OCI-LY7 (cell line): ENCODE data around the gene POLQ.

Experiments used
- CTCF ChIP-seq: fragments of 200-600 bp; sonication (generic); conservative IDR thresholded peaks from 2 replicates; pipeline ENCODE4 v1.5.1; 2014; ENCODE audit warnings: mild to moderate bottlenecking, antibody characterized with exemption, low read length, moderate library complexity, mixed read lengths
- EZH2phosphoT487 ChIP-seq: fragments of 200-600 bp; sonication (generic); IDR thresholded peaks from 2 replicates; pipeline ENCODE4 v1.6.1; 2018; ENCODE audit warnings: low read depth, borderline replicate concordance, mild to moderate bottlenecking, mixed run types, antibody characterized with exemption, low read length, moderate library complexity, mixed read lengths

GRCh38 chr3:121531269-121531668 is 14.5 kb downstream of the POLQ start:
- TF ChIP-seq EZH2phosphoT487, result no peak
- TF ChIP-seq CTCF, result no peak
